B cell (primary cell): ENCODE measurements around the gene TIFAB. TPM values are rescaled to one million over a fixed set of nuclear protein-coding genes. Genes with fewer than 3 reads are reported as not detected.

Source experiments
- ATAC-seq: fragments of 200-7000 bp; cut with Tn5 transposase; one replicate; pipeline ENCODE4 v1.10.0; 2021; ENCODE audit warnings: low read depth, mild to moderate bottlenecking, moderate number of reproducible peaks, moderate library complexity
- CTCF ChIA-PET: fragments of 350-600 bp; sonication (Branson Sonifier 250); formaldehyde crosslinking; loops from one replicate; lab custom pipeline; 2021; ENCODE audit warnings: antibody characterized with exemption, inconsistent platforms; lab: Charles Lee
- POLR2A ChIA-PET: fragments of 350-600 bp; sonication (Branson Sonifier 250); formaldehyde crosslinking; loops from one replicate; lab custom pipeline; 2021; ENCODE audit warnings: antibody characterized with exemption; lab: Charles Lee
- DNase-seq: peaks from one replicate; pipeline ENCODE4 v3.0.0; 2013
- H2AFZ ChIP-seq: 2 replicates; pipeline ENCODE4 v1.6.1; 2012; ENCODE audit warnings: mild to moderate bottlenecking, low read depth, low read length; ENCODE audit not compliant: insufficient read depth, poor library complexity, severe bottlenecking
- H3K27ac ChIP-seq, 2 donors: 1 replicate in 1 of 2; 2 replicates in 1 of 2; pipeline ENCODE4 v1.5.1; 2012 to 2013; ENCODE audit warnings: low read length in 2 of 2, mild to moderate bottlenecking in 2 of 2, moderate library complexity in 1 of 2
- H3K27me3 ChIP-seq, 4 experiments: fragments of 200-600 bp in 1 of 4; sonication (generic) in 1 of 4; replicated peaks in 1 of 4; 1 replicate in 2 of 4; 2 replicates in 2 of 4; pipeline versions ENCODE4 v1.6.1 to v1.7.0; 2013 to 2016; ENCODE audit warnings: low read length in 3 of 4, mild to moderate bottlenecking in 2 of 4, mixed read lengths in 1 of 4, moderate library complexity in 1 of 4; ENCODE audit not compliant: insufficient read depth in 4 of 4, control insufficient read depth in 3 of 4; ENCODE audit errors: control extremely low read depth in 1 of 4
- H3K36me3 ChIP-seq, 2 experiments: replicated peaks in 1 of 2; 1 replicate in 1 of 2; 2 replicates in 1 of 2; pipeline versions ENCODE4 v1.6.1 to v1.7.1; 2013; ENCODE audit warnings: low read length in 1 of 2; ENCODE audit not compliant: insufficient read depth in 2 of 2, control insufficient read depth in 1 of 2; ENCODE audit errors: control extremely low read depth in 1 of 2, extremely low read depth in 1 of 2
- H3K4me1 ChIP-seq, 2 donors: fragments of 200-600 bp in 1 of 2; sonication (generic) in 1 of 2; 1 replicate in 1 of 2; 2 replicates in 1 of 2; pipeline versions ENCODE4 v1.5.1 to v1.6.1; 2013 to 2017; ENCODE audit warnings: low read length in 2 of 2; ENCODE audit not compliant: control insufficient read depth in 2 of 2, insufficient read depth in 2 of 2
- H3K4me2 ChIP-seq: replicated peaks from 2 replicates; pipeline ENCODE3; 2012; ENCODE audit warnings: mild to moderate bottlenecking, low read depth, low read length; ENCODE audit not compliant: poor library complexity, severe bottlenecking
- H3K4me3 ChIP-seq, 5 experiments: fragments of 200-600 bp in 1 of 5; sonication (generic) in 1 of 5; 1 replicate in 3 of 5; 2 replicates in 2 of 5; pipeline versions ENCODE4 v1.5.1 to v1.7.0; 2011 to 2016; ENCODE audit warnings: low read length in 4 of 5, mild to moderate bottlenecking in 4 of 5, low read depth in 2 of 5, control low read depth in 1 of 5, moderate library complexity in 1 of 5; ENCODE audit not compliant: insufficient read depth in 1 of 5; ENCODE audit errors: control extremely low read depth in 1 of 5, extremely low read depth in 1 of 5
- H3K79me2 ChIP-seq: fragments of 200-600 bp; sonication (generic); one replicate; pipeline ENCODE4 v1.6.0; 2016; ENCODE audit warnings: low read length; ENCODE audit not compliant: control insufficient read depth, insufficient read depth
- H3K9ac ChIP-seq: fragments of 200-600 bp; sonication (generic); 2 replicates; pipeline ENCODE4 v1.6.1; 2017; ENCODE audit warnings: mild to moderate bottlenecking, low read length, moderate library complexity
- H3K9me3 ChIP-seq, 3 donors: one replicate each; pipeline versions ENCODE4 v1.6.1 to v1.7.1; 2013; ENCODE audit warnings: low read length in 2 of 3; ENCODE audit not compliant: control insufficient read depth in 2 of 3, insufficient read depth in 1 of 3; ENCODE audit errors: control extremely low read depth in 1 of 3
- H4K20me1 ChIP-seq: 2 replicates; pipeline ENCODE4 v1.6.0; 2012; ENCODE audit warnings: mild to moderate bottlenecking, low read length; ENCODE audit not compliant: insufficient read depth, control insufficient read depth, poor library complexity, severe bottlenecking
- H3K27ac Mint-ChIP-seq: one replicate; pipeline ENCODE4 v1.8.0; 2021; ENCODE audit warnings: mixed read lengths
- H3K27me3 Mint-ChIP-seq: one replicate; pipeline ENCODE4 v1.8.0; 2021; ENCODE audit warnings: mixed read lengths
- H3K4me1 Mint-ChIP-seq: one replicate; pipeline ENCODE4 v1.8.0; 2021; ENCODE audit warnings: mixed read lengths
- H3K4me3 Mint-ChIP-seq: one replicate; pipeline ENCODE4 v1.8.0; 2021; ENCODE audit warnings: mixed read lengths
- H3K9me3 Mint-ChIP-seq: one replicate; pipeline ENCODE4 v1.8.0; 2022; ENCODE audit warnings: mixed read lengths; ENCODE audit not compliant: insufficient read depth
- EZH2 ChIP-seq: IDR thresholded peaks from 2 replicates; pipeline ENCODE4 v1.6.1; 2012; ENCODE audit warnings: borderline replicate concordance, low read depth, mild to moderate bottlenecking, moderate library complexity, low read length; ENCODE audit not compliant: insufficient read depth, poor library complexity, severe bottlenecking
- WGBS: methylation state at CpG from one replicate; pipeline ENCODE4 v1.1.5; 2013; ENCODE audit warnings: missing lambda C conversion rate; ENCODE audit not compliant: insufficient coverage; 5-methylcytosine and 5-hydroxymethylcytosine counted together
- intact Hi-C: fragments of 100-400 bp; cut with micrococcal nuclease; formaldehyde crosslinking; loops from one replicate; pipeline ENCODE4 v1.10.0; 2022
- polyA plus RNA-seq: library from polyadenylated mRNA; depleted of rRNA; stranded (reverse); fragments of >200 nt; gene quantifications from 2 replicates; pipeline ENCODE4 v1.2.3, GENCODE V29; 2012
- total RNA-seq, 2 donors: library from RNA; stranded (reverse); fragments of 120-200 nt in 1 of 2; gene quantifications; 1 replicate in 1 of 2; 2 replicates in 1 of 2; pipeline versions ENCODE4 v1.2.3 to v1.2.4, GENCODE V29; 2013 to 2022
- TF ChIP-seq, protein P1 (sequence below): fragments of 200-600 bp; IDR thresholded peaks from one replicate; pipeline ENCODE4 v1.8.0; 2022; ENCODE audit warnings: antibody characterized with exemption, mild to moderate bottlenecking

Gene TIFAB
- total and polyA plus RNA-seq, 2 donors (not counting 1 experiment from before 2014, with no cell fraction given): not detected

- WGBS: 90% methylated on average over 3 of the region's 3 CpGs
- no peak for ATAC-seq
- no peak overlapping the region for H3K27ac Mint-ChIP-seq
- H3K27me3 ChIP-seq: peaks cover 0 to 4% (median 1%) of the 10 kb centered on the region in 4 experiments
- no peak for DNase-seq
- H3K9me3 ChIP-seq: peaks cover 0 to 11% (median 0%) of the 10 kb centered on the region in 3 donors
- H2AFZ ChIP-seq: no peak overlapping the region
- H3K27me3 Mint-ChIP-seq: peaks cover 27% of the 10 kb centered on the region
- ChIA-PET POLR2A (no interaction called here), CTCF (interaction anchor here (0.8 to 1.6 kb wide), 3 partner anchors 8 to 97 kb away, joined by 3 to 4 read pairs (median 3); partner anchors contain the start of gene DCANP1)
- no peak overlapping the region for H3K4me3 ChIP-seq
- H3K4me2 ChIP-seq: no peak overlapping the region
- intact Hi-C loops: no loop called here
- no peaks in the 10 kb centered on the region for H3K4me1 ChIP-seq
- H3K9me3 Mint-ChIP-seq: no peaks in the 10 kb centered on the region
- H4K20me1 ChIP-seq: no peaks in the 10 kb centered on the region
- peaks cover 2% of the 10 kb centered on the region for H3K4me1 Mint-ChIP-seq
- H3K4me3 Mint-ChIP-seq: no peak overlapping the region
- no peaks in the 10 kb centered on the region for H3K79me2 ChIP-seq
- H3K36me3 ChIP-seq: no peaks in the 10 kb centered on the region
- no peak overlapping the region for H3K9ac ChIP-seq
- TF ChIP-seq EZH2: no peak
- TF ChIP-seq, protein P1, sequence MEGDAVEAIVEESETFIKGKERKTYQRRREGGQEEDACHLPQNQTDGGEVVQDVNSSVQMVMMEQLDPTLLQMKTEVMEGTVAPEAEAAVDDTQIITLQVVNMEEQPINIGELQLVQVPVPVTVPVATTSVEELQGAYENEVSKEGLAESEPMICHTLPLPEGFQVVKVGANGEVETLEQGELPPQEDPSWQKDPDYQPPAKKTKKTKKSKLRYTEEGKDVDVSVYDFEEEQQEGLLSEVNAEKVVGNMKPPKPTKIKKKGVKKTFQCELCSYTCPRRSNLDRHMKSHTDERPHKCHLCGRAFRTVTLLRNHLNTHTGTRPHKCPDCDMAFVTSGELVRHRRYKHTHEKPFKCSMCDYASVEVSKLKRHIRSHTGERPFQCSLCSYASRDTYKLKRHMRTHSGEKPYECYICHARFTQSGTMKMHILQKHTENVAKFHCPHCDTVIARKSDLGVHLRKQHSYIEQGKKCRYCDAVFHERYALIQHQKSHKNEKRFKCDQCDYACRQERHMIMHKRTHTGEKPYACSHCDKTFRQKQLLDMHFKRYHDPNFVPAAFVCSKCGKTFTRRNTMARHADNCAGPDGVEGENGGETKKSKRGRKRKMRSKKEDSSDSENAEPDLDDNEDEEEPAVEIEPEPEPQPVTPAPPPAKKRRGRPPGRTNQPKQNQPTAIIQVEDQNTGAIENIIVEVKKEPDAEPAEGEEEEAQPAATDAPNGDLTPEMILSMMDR: no peak
- no peak overlapping the region for H3K27ac ChIP-seq
Observed at GRCh38 chr5:135454946-135455345, 2.8 kb upstream of the TIFAB start.

DNA sequence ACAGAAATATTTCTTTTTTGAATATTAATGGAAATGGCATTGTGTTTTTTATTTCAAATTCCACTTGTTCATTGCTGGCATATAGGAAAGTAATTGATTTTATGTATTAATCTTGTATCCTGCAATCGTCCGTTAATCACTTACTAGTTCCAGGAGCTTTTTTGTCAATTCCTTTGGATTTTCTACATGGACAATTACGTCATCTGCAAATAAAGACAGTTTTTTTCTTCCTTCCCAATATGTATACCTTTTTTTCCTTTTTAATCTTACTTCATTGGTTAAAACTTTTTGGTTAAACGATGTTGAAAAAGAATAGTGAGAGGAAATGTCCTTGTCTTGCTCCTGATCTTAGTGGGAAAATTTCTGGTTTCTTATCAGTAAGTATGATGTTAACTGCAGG is 1.5 kb upstream of the TIFAB start:
- no peak overlapping the region for H3K4me3 Mint-ChIP-seq
- intact Hi-C loops: no loop called here
- no peak overlapping the region for H3K27ac Mint-ChIP-seq
- no peaks in the 10 kb centered on the region for H4K20me1 ChIP-seq
- H3K4me3 ChIP-seq: no peak overlapping the region
- H3K27ac ChIP-seq: no peak overlapping the region
- WGBS: no CpG with 5 or more reads among the region's 4 CpGs
- ChIA-PET CTCF (no interaction called here), POLR2A (no interaction called here)
- TF ChIP-seq, protein P1: no peak
- TF ChIP-seq EZH2: no peak
- peaks cover 0 to 4% (median 1%) of the 10 kb centered on the region in 4 experiments for H3K27me3 ChIP-seq
- no peak overlapping the region for H2AFZ ChIP-seq
- H3K79me2 ChIP-seq: no peaks in the 10 kb centered on the region
- ATAC-seq: no peak
- H3K27me3 Mint-ChIP-seq: peaks cover 26% of the 10 kb centered on the region
- H3K36me3 ChIP-seq: no peaks in the 10 kb centered on the region
- peaks cover 2% of the 10 kb centered on the region for H3K4me1 Mint-ChIP-seq
- H3K4me2 ChIP-seq: no peak overlapping the region
- peaks cover 0 to 11% (median 0%) of the 10 kb centered on the region in 3 donors for H3K9me3 ChIP-seq
- H3K4me1 ChIP-seq: no peaks in the 10 kb centered on the region
- no peak overlapping the region for H3K9ac ChIP-seq
- no peak for DNase-seq
- H3K9me3 Mint-ChIP-seq: no peaks in the 10 kb centered on the region
